BE2C (cell line): ENCODE measurements around the gene NRP1.
"Not testable (repeated sequence)": the region's sequence is repeated elsewhere in the genome, so short reads cannot be mapped to it uniquely, and the experiment has no call there.

Source experiments
- DNase-seq: peaks from one replicate; pipeline ENCODE4 v3.0.0-alpha.2; 2020
- H3K27me3 ChIP-seq: fragments of 250-450 bp; sonication (Bioruptor Pico); 2 replicates; pipeline ENCODE4 v1.5.1; 2020; ENCODE audit warnings: mild to moderate bottlenecking
- H3K36me3 ChIP-seq: fragments of 250-450 bp; sonication (Bioruptor Pico); 2 replicates; pipeline ENCODE4 v1.5.1; 2020; ENCODE audit warnings: mild to moderate bottlenecking
- H3K4me1 ChIP-seq: fragments of 250-450 bp; sonication (Bioruptor Pico); 2 replicates; pipeline ENCODE4 v1.5.1; 2020
- H3K4me3 ChIP-seq: 2 replicates; pipeline ENCODE4 v1.5.1; 2011; ENCODE audit warnings: low read depth, low read length
- H3K9me3 ChIP-seq: fragments of 250-450 bp; sonication (Bioruptor Pico); 2 replicates; pipeline ENCODE4 v1.5.1; 2020
- CTCF ChIP-seq: IDR thresholded peaks from 2 replicates; pipeline ENCODE4 v1.5.1; 2012; ENCODE audit warnings: mild to moderate bottlenecking, low read depth, low read length

NRP1 gene

GRCh38 chr10:33143160-33143728, 191.2 kb downstream of the NRP1 start:
- no peaks in the 10 kb centered on the region for H3K36me3 ChIP-seq
- no peaks in the 10 kb centered on the region for H3K27me3 ChIP-seq
- no peak for TF ChIP-seq CTCF
- DNase-seq, result no peak
- H3K4me3 ChIP-seq, result no peak overlapping the region
- no peaks in the 10 kb centered on the region for H3K9me3 ChIP-seq
- H3K4me1 ChIP-seq, result no peaks in the 10 kb centered on the region

- H3K27me3 ChIP-seq, result no peaks in the 10 kb centered on the region
- no peaks in the 10 kb centered on the region for H3K4me1 ChIP-seq
- TF ChIP-seq CTCF, result no peak
- no peak overlapping the region for H3K4me3 ChIP-seq
- no peak for DNase-seq
- no peaks in the 10 kb centered on the region for H3K9me3 ChIP-seq
- no peaks in the 10 kb centered on the region for H3K36me3 ChIP-seq
Measured at GRCh38 chr10:33142295-33142694, 192.2 kb downstream of the NRP1 start.

- no peak for DNase-seq
- Histone ChIP-seq H3K9me3 (no peaks in the 10 kb centered on the region), H3K27me3 (no peaks in the 10 kb centered on the region), H3K4me3 (no peak overlapping the region), H3K36me3 (no peaks in the 10 kb centered on the region), H3K4me1 (no peaks in the 10 kb centered on the region)
- no peak for TF ChIP-seq CTCF
Measured at GRCh38 chr10:33141251-33141650, 193.2 kb downstream of the NRP1 start.

- Histone ChIP-seq H3K9me3 (no peaks in the 10 kb centered on the region), H3K4me1 (no peaks in the 10 kb centered on the region), H3K36me3 (no peaks in the 10 kb centered on the region), H3K27me3 (no peaks in the 10 kb centered on the region), H3K4me3 (no peak overlapping the region)
- DNase-seq, result no peak
- no peak for TF ChIP-seq CTCF
Measured at GRCh38 chr10:33139181-33139646, 195.3 kb downstream of the NRP1 start.

GRCh38 chr10:33138686-33139085, 195.8 kb downstream of the NRP1 start:
- not testable (repeated sequence) for H3K4me1 ChIP-seq, H3K4me3 ChIP-seq, H3K36me3 ChIP-seq, H3K27me3 ChIP-seq, DNase-seq, H3K9me3 ChIP-seq

GRCh38 chr10:33137356-33138005, 197.0 kb downstream of the NRP1 start:
- H3K9me3 ChIP-seq, result no peaks in the 10 kb centered on the region
- no peak overlapping the region for H3K4me3 ChIP-seq
- no peaks in the 10 kb centered on the region for H3K27me3 ChIP-seq
- no peak for TF ChIP-seq CTCF
- no peaks in the 10 kb centered on the region for H3K36me3 ChIP-seq
- no peaks in the 10 kb centered on the region for H3K4me1 ChIP-seq
- no peak for DNase-seq

GRCh38 chr10:33136781-33137180, 197.7 kb downstream of the NRP1 start:
- H3K9me3 ChIP-seq, result no peaks in the 10 kb centered on the region
- DNase-seq, result no peak
- no peaks in the 10 kb centered on the region for H3K36me3 ChIP-seq
- H3K4me3 ChIP-seq, result no peak overlapping the region
- no peaks in the 10 kb centered on the region for H3K27me3 ChIP-seq
- no peak for TF ChIP-seq CTCF
- H3K4me1 ChIP-seq, result no peaks in the 10 kb centered on the region
